HG02610 (cell line): ENCODE measurements around the gene ZNF70.
A peak's percentile ranks its signal among the peaks of the same experiment; 100 is the strongest.

Source experiments
- ATAC-seq: cut with Tn5 transposase; IDR thresholded peaks from one replicate; pipeline ENCODE4 v1.9.1; 2021; ENCODE audit warnings: mild to moderate bottlenecking, moderate library complexity; ENCODE audit not compliant: unreplicated experiment

Gene ZNF70

DNA sequence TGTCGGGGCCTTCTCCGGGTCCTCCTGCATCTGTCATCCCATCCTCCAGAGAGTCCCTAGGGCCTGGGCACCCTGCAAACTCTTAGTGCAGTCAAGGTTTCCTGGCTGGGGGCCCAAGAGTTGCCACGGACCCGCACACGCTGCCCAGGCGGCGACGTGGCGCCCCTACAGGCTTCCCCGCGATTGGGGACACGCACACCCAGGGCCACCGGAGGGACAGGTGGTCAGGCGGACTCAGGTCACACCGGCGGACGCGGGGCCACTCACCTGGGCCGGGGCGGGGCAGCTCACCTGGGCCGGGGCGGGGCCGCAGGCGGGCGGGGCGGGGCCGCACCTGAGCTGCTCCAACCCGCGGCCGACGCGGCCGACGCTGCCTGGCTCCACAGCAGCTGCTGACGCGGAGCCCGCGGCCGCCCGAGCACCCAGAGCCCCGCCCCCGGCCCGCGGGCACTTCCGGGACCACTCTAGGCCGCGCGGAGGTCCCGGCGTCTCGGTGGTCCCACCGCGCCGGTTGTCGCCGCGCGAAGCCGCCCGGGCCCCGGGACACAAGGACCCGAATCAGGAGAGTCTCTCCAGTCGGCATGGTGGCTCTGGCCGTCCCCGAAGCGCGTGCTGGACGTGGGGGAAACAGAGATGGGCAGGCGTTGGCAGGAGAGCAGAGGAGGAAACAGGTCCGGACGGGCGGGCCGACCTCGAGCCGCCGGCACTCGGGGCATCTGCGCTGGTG, at the start of gene ZNF70:
Gene ZNF70, minus strand, starts transcription at position 399 of the 727 bp plus-strand sequence. CDS start 5,972 bp downstream, outside the sequence.
- ATAC-seq, result peak; percentile 74

- ATAC-seq, result no peak
These were observed 45.5 kb upstream of the ZNF70 start for GRCh38 chr22:23796461-23796860.

DNA sequence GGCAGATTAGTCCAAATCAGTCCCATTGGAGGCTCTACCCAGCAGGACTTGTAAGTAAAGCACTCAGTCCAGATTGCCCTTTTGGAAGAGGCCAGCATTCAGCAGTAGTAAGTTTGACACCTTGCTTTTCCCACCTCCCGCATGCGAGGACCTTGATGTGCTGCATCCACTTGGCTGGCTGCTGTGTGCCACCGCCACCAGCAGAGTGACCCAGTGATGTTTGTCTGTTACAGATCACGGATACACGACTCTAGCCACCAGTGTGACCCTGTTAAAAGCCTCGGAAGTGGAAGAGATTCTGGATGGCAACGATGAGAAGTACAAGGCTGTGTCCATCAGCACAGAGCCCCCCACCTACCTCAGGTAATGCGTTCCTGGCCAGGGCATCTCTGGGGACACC, 42.4 kb upstream of the ZNF70 start:
- no peak for ATAC-seq

DNA sequence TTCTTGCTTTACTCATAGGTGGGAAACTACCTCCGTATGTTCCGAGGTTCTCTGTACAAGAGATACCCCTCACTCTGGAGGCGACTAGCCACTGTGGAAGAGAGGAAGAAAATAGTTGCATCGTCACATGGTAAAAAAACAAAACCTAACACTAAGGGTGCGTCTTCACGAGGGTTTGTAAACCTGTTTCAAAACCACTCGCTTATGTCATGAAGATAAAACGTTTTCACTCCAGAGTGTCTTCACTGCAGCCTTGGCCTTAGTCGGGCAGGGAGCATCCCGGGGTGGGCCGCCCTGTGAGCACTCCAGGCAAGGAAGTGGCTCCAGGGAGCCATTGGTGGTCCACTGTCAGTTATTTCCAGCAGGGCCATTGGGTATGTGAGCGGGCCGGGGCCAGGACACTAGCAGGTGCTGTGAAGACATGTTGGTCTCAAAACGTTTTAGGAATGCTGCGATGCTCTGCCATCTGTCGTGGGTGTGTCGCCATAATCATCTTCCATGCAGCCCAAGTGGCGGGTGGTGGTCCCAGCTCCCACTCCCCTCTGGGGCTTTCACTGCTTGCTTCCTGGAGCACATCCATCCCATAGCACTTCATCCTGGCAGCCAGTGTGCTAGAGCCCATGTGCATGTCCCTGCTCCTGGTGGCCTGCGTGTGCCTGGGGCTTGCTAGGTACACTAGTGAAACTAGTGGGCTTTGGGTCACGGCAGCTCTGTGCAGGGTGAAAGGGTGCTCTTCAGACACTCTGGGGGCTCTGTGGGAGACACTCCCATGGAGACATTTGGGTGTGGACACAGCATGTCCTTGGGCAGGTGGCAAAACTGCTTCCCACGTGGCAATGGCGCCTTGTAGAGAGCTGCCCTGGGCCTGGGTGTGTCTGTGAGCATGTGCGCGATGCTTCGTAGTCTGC, 41.1 kb upstream of the ZNF70 start:
- no peak for ATAC-seq

GRCh38 chr22:23790819-23791737, 40.2 kb upstream of the ZNF70 start:
- ATAC-seq, result no peak

DNA sequence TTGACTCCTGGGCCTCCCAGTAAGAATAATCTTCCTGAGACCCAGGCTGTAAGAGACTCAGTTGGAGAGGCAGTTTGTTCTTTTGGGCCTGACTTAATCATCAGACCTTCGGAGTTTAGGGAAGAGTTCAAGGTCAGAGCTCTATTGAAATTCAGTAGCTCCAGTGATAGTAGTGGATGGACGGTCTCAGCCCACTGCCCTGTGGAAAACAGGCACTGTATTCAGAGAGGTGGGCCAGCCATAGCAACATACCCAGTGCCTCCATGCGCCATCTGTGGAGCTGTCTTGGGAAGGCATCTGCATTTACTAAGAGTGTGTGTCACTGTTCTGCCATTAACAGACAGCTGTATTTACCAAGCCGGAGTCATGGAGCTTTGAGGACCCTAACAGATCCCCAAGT, 38.7 kb upstream of the ZNF70 start:
- ATAC-seq, result no peak

DNA sequence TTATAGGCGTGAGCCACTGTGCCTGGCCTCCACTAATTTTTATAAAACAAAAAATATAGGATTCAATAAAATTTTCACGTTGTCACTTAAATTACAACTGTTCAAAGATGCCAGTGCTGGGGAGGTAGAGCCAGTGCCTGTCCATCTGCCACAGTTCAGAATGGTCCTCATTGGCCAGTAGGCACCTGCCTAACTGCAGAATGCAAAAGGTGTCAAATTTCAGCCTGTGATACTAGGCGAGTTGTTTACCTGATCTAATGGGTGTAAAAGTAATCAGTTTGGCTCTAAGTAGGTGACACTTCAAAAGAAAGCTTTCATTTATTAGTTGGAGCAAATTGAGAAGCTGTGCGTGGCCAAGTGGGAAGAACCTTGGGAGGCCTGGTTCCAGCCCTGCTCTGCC, 38.2 kb upstream of the ZNF70 start:
- ATAC-seq, result no peak

- no peak for ATAC-seq
These were observed 37.0 kb upstream of the ZNF70 start for GRCh38 chr22:23787910-23788309.

GRCh38 chr22:23787600-23787896, 36.6 kb upstream of the ZNF70 start:
- no peak for ATAC-seq

DNA sequence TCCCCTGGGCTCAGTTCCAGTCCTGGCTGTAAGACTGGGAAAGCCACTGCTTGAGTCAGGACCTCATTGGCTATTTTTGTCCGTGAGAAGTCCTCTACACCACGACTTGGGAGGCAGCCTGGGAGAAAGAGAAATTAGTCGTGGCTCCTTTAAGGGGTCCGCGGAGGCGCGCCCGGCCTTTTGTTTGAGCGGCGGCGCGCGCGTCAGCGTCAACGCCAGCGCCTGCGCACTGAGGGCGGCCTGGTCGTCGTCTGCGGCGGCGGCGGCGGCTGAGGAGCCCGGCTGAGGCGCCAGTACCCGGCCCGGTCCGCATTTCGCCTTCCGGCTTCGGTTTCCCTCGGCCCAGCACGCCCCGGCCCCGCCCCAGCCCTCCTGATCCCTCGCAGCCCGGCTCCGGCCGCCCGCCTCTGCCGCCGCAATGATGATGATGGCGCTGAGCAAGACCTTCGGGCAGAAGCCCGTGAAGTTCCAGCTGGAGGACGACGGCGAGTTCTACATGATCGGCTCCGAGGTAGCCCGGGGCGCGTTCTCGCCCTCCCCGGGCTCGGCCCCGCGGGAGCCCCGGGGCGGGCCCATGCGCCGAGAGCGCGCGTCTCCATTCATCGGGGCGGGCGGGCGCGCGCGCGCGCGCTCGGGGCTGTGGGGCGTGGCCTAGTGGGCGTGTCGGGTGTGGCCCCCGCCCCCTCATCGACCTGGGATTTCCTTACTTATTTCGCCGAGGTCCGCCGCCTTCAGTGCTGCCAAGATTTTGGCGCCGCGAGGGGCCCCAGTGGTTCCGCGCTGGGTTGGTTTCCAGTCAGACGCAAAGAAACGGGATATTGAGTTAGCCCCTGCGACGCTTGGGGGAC, 36.1 kb upstream of the ZNF70 start, which contains the start of gene SMARCB1:
Gene SMARCB1, plus strand, starts transcription at position 215 of the 848 bp plus-strand sequence. Its CDS starts 204 bp downstream, at position 419.
- ATAC-seq, result peak; percentile 63

- no peak for ATAC-seq
These were observed 35.4 kb upstream of the ZNF70 start for GRCh38 chr22:23786261-23786710.

- no peak for ATAC-seq
These were observed 33.4 kb upstream of the ZNF70 start for GRCh38 chr22:23784215-23784732.

GRCh38 chr22:23783265-23784150, 32.6 kb upstream of the ZNF70 start:
- no peak for ATAC-seq

DNA sequence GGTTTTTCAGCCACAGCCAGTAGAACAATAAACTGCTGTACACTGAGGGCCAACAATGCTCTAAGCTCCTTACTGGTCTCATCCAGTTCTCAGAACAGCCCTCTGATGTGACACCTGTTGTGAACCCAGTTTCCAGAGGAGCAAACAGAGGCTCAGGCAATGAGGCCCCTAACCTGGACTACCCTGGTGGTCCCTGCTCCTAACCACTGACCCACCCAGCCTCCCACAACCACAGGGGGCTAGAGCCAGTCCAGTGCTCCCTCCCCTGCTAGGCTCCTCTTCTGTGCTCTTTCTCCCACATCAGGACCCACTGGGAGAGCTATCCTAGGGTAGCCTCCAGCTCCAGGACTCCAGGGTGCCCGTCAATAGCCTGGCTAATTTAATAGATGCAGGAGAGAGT, 31.8 kb upstream of the ZNF70 start:
- ATAC-seq, result no peak

GRCh38 chr22:23782252-23782651, 31.3 kb upstream of the ZNF70 start:
- ATAC-seq, result no peak

GRCh38 chr22:23781511-23782183, 30.7 kb upstream of the ZNF70 start:
- no peak for ATAC-seq

GRCh38 chr22:23781065-23781464, 30.2 kb upstream of the ZNF70 start:
- ATAC-seq, result no peak

DNA sequence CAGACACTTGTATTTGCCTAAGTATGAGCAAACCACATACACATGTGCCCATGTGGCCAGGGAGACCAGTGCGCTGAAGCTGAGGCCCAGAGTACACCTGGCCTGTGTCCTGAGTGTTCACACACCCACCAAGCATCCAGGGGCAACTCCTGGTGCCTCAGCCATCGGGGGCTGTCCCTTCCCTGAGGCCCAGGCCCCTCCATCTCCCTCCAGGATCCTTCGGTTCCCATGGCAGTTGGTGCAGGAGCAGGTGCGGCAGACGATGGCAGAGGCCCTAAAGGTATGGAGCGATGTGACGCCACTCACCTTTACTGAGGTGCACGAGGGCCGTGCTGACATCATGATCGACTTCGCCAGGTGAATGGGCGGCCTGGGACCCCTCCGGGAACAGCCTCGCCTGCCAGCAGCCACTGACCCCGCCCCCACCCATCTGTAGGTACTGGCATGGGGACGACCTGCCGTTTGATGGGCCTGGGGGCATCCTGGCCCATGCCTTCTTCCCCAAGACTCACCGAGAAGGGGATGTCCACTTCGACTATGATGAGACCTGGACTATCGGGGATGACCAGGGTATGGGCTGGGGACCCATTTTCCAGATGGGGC, 29.3 kb upstream of the ZNF70 start:
- no peak for ATAC-seq
